Activated T-cell treated with anti-CD3 and anti-CD28 coated beads for 48 hours (primary cell): ENCODE measurements around the gene ANO2.
A peak's percentile ranks its signal among the peaks of the same experiment; 100 is the strongest.

ENCODE experiments used
- DNase-seq: peaks from one replicate; pipeline ENCODE4 v3.0.0-alpha.2; 2020; ENCODE audit warnings: low read depth

The ANO2 gene

DNA sequence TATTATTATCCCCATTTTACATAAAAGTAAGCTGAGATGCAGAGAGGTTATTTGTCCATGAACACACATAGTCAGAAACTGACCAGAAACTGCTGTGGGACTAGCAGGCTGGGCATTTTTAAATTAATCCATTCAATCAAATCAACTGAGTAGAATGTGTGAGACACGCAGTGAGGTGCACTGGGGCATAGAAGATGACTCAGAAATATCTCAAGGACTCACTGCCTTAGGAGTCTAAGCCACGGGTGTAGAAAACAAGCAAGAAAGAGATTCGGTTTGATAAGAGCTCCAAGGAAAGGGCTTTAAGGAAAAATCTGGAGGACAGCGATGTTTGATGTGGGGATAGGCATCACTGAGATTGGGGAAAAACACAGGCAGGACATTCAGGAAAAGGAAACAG lies 127.8 kb downstream of the ANO2 start:
- DNase-seq, result no peak

DNA sequence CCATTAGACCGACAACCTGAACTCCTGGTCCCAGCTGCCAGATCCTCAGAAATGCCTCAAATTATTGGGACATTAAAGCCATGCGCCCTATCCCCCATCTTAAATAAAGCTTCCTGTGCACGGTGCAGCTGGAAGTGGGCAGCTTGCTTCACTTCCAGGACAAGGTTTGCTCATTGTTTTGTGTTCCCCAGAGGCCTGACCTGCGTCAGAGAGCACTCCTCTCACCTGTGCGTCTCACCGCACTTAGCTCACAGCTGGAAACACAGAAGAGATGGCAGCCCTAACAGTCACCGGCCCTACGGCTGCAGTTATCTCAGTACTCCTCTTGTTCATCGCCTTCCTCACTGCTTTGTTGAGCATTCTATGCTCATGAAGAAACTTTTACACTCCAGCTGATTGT lies 135.5 kb downstream of the ANO2 start:
- no peak for DNase-seq

DNA sequence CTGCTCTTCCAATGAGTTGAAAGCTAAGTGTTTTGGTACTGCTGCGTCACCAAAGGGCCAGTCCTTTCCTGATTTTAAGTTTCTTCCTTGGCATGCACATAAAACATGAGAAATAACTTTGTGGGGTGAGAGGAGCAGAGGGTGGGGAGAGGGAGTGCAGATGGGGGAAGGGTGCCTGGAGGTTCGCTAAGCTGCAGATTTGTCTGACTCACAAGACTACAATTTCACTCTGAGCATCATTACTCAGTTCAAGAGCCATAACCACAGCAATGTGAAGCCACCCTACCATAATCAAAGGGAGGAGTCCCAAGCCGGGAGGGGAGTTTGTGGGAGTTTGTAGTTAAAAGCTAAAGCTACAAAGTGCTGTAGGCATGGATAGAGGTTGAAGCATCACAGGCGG lies 136.1 kb downstream of the ANO2 start:
- no peak for DNase-seq

DNA sequence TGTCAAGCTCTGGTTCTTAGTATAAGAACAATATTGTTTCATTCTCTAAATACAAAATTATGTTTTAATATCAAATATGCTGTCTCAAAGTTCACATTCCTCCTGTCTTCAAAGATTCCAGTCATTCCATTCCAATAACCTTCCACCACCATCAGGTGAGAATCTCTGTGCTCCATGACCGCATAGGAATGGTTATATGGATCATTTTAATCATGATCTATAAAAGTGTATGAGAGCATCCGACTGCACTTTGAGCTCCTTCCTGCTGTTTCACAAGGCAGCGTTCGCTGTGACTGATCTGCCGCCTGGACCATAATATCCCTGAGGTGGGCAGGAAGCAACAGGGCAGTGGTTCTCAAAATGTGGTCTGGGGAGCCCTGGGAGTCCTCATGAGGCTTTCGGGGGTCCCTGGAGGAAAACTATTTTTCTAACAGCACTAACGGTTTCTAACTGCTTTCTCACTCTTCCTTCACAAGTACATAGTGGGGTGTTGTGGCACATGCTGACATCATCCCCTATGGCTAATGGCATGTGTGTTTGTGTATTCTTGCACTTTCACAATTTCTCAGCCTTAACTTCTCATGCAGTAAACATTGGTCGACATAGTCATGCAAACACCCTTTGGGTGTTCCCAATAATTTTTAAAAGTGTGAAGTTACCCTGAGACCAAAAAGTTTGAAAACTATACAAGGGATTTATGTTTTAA lies 137.4 kb downstream of the ANO2 start:
- DNase-seq, result no peak

DNA sequence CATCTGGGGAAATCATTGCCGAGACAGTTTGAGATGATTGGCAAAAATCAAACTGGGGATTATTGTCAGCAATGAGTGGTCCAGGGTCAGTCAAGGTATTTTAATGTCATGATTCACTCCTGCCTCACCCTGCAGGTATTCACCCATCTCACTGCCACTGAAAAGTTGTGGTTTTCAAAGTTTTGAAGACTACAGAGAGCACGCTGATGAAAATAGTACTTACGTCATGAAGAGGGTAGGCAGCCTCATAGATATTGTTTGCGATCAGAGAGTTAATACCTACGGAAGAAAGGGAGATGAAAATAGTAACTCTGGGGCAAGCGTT lies 138.0 kb downstream of the ANO2 start:
- no peak for DNase-seq

DNA sequence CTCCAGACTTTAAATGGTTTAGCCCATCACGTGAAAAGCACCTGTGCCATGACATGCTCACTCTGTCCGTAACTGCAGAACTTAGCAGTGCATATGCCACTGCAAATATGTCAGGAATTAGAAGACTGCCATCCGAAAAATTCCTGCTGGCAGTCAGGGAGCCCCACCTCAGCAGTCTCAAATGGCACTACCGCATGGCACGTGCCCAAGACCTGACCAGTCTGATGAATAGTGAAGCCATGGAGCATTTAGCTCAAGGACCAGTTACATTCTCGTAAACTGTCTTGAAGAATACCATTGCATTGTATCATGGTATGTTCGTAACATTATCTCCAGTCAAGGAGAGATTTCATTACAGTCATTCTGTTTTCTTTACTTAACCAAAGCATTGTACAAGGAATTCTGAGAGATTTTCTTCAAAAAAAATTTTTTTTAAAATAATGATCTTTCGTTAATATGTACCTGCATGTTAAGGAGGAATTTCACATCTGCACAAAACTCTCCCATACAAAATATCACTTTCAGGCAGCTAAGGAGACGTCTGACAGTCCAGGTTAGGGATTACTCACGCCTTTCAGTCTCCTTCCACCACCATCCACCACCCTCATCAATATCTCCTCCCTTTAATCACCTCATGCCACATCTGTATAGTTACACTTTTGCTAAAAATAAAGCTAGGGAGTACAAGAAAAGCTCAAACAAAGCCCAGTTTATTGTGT lies 138.5 kb downstream of the ANO2 start:
- no peak for DNase-seq

DNA sequence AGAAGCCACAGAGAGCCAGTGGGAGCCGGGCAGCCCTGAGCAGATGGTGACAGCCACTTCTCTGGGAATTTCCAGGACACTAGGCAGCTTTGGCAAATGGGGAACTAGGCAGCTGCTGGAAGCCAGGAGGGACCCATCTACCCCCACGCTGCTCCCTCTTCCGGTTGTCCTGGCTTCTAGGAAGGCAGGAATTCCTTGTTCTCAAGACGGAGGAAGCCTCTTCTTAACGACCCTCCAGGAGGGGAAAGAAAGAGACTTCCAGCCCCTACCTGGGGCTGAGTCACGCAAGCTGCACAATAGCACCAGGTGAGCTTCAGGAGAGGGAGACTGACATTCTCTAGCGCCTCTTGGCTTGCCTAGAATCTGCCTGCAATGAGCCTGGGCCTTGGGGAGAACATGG lies 141.5 kb downstream of the ANO2 start:
- no peak for DNase-seq

DNA sequence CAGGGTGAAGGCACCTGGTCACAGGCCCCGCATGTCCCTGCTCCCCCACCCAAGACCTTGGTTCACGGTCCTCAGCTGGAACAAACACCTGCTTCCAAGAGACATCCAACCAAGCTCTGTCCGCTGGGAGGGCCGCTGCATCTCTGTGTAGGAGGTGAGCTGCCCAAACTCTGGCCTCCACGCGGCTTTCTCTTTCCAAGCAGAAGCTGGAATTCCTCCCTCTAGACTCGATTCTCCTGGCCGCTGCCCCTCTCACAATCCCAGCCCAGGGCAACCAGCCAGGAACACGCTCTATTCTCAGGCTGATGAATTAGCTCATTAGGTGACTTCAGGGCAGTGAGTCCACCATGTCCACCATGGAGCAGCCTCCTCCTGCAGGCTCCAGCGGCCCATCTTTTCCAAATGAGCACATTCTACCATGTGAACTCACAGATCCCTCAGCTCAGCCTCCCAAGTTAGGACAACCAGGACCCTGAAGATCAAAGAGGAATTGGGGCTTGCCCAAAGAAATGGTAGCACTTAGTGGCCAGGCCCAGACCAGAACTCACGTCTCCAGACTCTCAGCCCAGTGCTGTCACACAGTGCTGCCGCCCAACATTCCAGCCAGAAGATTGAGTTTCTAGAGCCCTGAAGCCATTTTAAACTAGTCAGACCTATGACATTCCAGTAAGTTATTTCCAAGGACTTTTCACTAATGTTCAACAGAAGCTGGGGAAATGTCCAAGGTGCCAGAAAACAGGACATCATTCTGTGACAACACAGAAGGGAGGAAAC lies 146.6 kb downstream of the ANO2 start:
- DNase-seq, result no peak

DNA sequence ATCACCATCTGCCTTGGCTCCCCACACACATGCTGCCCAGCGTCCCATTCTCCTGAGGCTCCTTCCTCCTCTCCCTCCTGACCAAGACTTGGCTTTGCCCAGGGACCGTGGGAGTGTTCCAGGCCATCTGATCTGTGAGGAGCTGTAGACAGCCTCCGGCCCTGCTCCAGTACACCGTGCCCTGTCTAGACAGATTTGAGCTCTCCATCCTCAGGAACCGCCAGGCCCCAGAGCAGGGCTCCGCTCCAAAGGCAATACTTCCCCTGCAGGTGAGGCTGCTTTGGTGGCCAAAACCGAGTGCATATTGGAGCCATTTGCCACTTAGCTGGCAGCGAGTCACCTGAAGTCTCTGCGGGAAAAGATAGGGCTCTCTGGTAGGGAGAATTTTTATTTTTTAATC lies 147.4 kb downstream of the ANO2 start:
- DNase-seq, result no peak

DNA sequence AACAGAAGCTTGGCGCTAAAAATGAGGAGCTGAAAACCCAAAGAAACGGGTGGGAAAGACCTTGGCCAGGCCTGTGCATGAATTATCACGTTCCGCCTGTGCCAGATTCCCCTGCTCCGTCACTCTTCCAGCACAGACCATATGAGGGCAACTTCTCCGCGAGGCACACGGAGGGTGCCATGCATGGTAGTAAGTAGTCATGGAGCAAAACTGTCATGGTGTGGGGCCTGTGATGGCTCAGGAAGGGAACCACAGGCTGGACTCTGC lies 148.2 kb downstream of the ANO2 start:
- DNase-seq, result no peak

DNA sequence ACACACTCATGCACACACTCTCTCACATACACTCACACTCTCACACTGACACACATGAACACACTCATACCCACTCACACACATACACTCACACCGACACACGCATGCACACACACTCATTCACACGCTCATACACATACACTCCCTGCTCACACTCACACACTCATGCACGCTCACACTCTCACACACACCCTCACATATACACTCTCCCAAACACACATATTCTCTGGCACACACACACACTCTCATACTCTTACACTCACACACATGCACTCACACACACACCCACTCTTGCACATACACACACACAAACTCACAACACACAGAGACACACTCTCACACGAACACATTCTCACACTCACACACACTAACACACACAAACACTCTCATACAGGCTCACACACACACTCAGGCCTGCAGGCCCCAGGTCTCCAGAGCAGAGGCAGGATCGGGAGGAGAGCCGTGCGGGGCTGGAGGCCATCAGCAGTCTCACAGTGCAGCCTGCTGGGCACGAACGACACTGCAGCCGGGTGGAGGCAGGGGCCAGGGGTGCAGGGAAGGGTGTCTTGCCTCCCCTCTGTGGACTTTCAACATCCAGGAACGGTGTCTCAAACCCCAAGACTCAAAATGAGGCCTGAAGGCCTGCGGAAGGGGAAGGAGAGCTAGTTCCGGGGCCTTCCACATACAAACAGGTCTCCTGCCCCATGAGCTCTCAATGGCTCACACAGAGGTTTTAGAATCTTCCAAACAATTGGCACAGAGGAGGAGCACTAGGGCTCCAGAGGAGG lies 148.7 kb downstream of the ANO2 start:
- DNase-seq, result peak; percentile 28

DNA sequence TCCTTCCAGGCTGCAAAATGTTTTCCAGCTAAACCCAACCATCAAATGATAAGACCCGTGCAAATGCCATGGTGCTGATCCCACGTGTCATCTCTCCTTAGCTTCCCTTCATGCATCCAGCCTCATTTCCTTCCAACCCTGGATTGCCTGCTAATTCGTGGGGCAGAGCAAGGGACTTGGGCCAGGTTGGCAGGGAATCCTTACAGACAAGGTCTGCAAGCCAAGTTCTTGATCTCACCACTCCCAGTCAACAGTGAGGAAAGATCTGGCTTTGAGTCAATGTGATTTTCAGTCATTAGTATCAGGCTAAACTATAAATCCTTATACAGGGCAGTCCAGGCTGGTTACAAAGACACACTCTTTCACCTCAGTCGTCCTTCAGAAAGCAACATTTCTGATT lies 150.9 kb downstream of the ANO2 start:
- DNase-seq, result no peak

DNA sequence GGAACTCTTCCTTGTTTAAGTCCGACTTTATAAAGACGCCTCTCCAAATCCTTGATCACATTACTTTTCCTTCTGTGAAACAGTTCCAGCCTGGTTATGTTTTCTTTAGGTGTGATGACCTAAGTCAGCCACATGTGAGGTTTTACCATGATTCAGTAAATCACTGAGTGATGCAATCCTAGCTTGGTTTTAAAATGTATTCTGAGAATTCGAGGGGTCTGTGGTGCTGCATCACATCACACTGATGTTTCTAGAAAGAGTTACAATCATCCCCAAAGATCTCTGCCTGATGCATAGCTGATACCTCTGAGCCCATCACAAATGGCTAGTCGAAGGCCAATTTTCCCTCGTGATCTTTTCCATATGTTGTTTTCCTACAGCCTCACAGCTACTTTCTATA lies 152.7 kb downstream of the ANO2 start:
- no peak for DNase-seq

DNA sequence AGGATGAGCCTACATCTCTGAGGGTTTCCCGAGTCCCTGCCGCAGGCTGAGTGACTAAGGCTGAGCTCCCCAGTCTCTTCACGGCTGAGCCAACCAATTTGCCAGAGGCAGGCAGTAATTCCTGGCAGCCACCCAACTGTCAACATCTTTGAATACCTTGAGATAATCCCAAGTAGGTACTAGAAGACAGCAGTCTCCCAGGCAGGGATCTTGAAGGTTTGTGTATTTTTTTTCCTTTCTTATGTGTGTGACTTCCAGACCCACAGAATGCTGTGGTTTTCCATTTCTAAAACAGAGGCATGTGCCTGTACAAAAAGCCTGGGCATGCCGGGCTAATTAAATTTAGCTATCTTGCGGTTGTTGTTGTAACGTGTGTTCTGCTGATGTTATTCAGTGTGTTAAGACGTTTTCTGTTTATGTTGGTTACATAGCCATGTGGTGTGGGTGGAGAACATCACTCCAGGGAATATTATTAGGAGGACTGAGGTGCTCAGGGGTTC lies 155.5 kb downstream of the ANO2 start:
- no peak for DNase-seq

DNA sequence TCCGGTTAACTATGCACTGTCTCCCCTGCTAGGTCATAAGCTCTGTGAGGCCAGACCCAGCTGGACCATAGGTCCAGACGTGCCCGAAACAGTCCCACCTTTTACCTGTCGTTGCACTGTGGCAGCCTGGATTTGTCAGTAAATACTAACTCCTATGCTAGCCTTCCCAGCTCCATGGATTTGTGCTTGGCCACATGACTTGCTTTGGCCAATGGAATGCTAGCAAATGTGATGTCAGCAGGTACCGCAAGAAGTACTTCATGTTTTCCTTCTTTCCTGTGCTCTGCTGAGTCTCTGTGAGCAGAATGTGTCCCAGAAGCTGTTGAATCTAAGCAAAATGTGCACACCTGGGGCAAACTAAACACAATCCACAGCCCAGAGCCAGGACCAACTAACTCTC lies 157.2 kb downstream of the ANO2 start:
- DNase-seq, result no peak

DNA sequence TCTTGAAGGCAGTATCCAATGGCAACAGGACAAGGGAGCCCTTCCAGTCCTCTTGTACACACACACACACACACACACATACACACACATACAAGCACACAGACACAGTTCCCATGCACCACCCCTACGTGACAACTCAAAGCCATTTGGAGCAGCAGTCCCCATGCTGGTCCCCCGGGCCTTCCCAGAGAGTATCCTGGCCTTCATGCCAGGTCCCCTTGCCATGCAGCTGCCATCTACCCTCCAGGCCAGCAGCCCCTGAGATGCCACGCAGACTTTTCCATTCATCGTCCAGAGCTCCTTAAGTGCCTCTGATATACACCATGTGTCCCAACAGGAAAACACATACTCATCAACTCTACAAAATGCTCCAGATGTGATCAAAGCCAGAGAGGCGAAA lies 159.5 kb downstream of the ANO2 start:
- no peak for DNase-seq

DNA sequence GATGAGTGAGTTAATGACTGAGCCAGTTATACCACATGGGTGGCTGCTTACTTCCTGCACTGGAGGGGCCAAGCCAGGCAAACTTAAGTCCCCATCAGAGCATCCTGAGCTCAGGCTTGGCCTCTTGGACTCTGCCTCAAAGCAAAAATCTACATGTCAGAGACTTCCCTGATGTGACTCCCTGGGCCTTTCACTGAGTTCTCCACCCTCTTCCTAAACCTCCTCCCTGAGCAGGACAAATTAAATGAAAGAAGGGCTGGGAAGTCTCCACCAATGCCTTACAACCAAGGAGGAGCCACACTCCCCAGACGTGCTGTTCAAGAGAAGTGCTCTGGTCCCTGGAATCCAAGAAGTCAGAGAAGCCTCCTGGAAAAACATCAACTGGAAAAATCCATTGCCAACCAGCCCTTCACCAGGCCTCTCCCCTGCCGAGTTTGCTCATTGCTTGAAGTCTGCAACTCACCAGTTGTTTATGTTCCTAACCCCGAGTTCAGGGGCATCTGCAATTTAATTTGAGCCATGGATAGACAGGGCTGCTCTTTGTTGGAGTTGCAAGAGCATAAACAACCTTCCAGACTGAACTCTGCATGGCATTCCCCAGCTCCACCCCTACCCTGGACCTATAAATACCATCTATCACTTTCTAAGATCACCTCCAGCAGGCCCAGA lies 160.5 kb downstream of the ANO2 start:
- no peak for DNase-seq

DNA sequence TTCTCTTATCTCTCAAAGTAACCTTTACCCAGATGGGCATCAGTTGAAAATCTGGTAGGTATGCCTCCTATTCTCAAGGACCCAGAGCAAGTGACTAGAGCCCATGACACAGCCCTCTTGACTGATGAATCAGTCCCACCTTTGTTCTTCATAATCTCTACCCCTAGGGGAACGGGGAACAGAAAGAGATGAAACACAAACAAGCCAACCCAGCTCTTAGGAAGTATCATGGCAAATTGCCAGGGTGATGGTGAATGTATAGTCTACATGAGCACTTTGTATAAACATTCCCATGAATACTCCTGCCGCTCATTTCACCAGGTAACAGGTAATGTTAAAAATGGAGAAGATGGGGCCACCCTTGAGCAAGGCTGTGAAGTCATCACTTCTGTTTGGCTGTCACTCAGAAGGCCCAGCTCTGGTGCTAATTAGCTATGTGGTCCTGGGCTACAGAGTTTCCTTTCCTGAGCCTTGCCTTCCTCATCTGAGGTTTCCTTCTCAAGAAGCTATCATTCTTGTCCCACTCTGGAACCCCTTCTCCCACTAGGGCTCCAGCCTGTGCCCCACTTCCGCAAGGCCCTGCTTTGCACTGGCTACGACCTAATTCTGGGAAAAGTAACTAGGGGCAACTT lies 161.7 kb downstream of the ANO2 start:
- no peak for DNase-seq

DNA sequence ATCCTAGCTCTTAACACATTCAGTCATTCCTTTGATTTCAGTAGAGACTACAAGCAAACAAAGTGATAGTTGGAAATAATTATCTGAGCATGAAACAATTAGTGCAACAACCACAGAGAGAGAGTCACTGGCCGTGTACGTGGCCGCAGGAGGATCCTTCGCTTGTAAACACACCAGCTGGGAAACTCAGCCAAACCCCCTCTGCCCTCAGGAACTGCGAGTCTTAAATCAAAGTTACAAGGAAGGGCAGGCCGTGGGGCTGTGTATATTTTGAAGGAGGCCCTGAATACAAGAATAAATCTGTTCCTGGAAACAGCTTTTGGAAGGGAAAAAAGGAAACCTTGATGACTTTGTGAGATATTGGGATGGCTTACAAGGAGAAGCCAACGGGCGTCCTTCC lies 164.5 kb downstream of the ANO2 start:
- DNase-seq, result no peak

DNA sequence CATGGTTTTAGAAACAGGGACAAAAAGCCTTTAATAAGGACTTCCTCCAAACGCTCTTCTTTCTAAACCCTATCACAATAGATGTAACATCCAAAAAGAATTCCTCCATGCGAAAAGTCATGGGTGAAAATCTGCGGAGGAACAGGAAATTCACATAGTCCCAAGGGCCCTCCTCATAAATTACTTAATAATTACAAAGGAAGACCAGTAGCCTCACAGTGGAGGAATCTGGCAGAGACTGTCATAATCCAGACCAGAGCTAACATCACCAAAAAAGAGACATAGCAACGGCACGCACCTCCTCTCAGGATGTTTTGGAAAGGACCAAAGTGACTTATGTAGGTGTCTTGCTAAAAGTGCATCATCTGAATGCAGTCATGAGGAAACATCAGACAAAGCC lies 165.7 kb downstream of the ANO2 start:
- DNase-seq, result no peak

DNA sequence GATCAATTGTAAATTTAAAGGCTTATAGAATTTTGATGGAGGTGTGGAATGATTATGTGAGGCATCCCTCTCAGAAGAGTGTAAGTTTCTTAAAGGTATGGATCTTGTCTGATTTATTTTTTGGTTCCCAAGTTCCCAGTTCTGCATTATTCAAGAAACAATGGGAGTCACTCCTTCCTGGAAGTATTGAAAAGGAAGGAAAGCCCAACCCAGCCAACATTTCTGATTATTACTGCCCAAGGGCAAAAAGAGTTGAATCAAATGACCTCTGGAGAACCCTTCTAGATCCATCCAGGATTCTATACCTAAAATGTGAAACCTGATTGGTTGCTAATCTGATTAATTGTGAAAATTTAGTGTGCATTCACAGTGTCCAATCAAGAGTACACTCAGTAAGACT lies 166.2 kb downstream of the ANO2 start:
- no peak for DNase-seq

DNA sequence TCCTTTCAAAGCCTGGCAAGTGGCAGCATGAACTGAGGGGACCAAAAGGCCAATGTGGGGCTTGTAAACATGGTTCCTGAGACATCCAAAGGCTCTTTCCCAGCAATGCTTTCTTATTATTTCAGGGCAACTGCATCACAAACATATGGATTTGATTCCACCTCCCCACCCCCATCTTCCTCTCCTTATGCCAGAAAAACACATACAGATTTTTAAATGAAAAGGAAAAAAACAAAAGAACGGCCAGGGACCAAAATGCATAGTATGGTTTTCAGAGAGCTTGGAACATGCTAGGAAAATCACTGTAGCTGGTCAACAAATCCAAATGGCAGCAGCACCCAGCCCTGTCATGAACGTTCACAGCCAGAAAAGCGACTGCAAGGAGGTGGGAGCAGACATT lies 167.6 kb downstream of the ANO2 start:
- DNase-seq, result no peak
